Transverse colon (tissue), 4 donors: ENCODE results near the gene AUNIP.

Source experiments
- CTCF ChIP-seq, 5 experiments: fragments of 200-600 bp in 3 of 5; fragments of 450-650 bp in 2 of 5; sonication (generic) in 3 of 5; IDR thresholded peaks; 1 replicate in 2 of 5; 2 replicates in 3 of 5; pipeline ENCODE4 v1.5.1; 2016 to 2017; ENCODE audit warnings: antibody characterized with exemption in 5 of 5, inconsistent platforms in 3 of 5, mild to moderate bottlenecking in 2 of 5, moderate library complexity in 1 of 5
- EP300 ChIP-seq: sonication (generic); formaldehyde crosslinking; IDR thresholded peaks from one replicate; pipeline ENCODE4 v1.6.1; 2017; ENCODE audit warnings: antibody characterized with exemption, low read depth
- POLR2A ChIP-seq: fragments of 450-650 bp; IDR thresholded peaks from one replicate; pipeline ENCODE4 v1.6.1; 2016; ENCODE audit warnings: antibody characterized with exemption, mild to moderate bottlenecking, moderate library complexity
- POLR2AphosphoS5 ChIP-seq, 3 donors: sonication (generic); formaldehyde crosslinking; IDR thresholded peaks; one replicate each; pipeline ENCODE4 v1.6.1; 2016; ENCODE audit warnings: antibody characterized with exemption in 3 of 3

- TF ChIP-seq CTCF (IDR thresholded peaks at IDR 0.05) (peak in 1 of 5 experiments; percentile 17), POLR2A (peak; percentile 26), EP300 (no peak), POLR2AphosphoS5 (IDR thresholded peaks at IDR 0.05) (peak; percentile 65 to 80 (median 78))
These were observed 38.8 kb downstream of the AUNIP start for GRCh38 chr1:25820247-25821111.
